ENCODE measurements around the gene ZBTB8OS. TPM values are rescaled to one million over a fixed set of nuclear protein-coding genes. Genes with fewer than 3 reads are reported as not detected.
"Not testable (repeated sequence)": the region's sequence is repeated elsewhere in the genome, so short reads cannot be mapped to it uniquely, and the experiment has no call there.

Gene ZBTB8OS
- total RNA-seq (10 to 100 TPM; 35.5 to 58.8 (median 47.4) TPM), polyA plus RNA-seq (10 to 100 TPM; 49.8 to 65.9 TPM), total RNA-seq (17.1 reads per million, percentile 47 among the genes with 10 or more reads in this experiment)

DNA sequence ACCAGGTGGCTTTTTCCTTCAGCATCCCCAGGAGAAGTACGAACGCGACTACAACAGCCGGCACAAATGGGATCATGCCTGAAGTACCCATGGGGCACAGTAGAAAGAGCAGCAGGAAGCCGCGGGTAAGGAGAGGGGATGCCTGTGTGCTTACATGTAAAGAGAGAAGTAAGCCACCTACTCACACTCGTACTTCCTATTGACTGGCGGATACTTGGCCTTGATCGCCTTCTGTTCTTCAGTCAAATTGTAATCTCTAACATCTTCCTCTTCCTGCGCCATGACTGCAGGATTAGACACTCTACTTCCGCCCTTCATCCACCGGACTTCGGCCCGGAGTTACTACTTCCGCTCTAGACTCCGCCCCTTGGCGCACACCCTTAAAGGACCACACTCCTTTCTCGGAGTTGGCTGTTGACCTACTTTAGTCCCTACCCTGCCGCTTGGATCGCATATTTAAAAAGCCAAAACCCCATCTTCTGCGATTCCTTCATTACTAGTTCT is at the start of gene ZBTB8OS:
Gene ZBTB8OS, minus strand, starts transcription at position 303 of the 504 bp plus-strand sequence. Its CDS starts 21 bp downstream, at position 282.
- H3K27me3 ChIP-seq (ENCODE audit: control insufficient read depth in 2 of 2, insufficient read depth in 2 of 2, low read length in 2 of 2), result no peaks in the 10 kb centered on the region
- peak within 1 kb of the TSS; percentile 91 to 99 (median 94) for H3K4me3 Mint-ChIP-seq
- H3K4me1 Mint-ChIP-seq, result peaks cover 22 to 73% (median 60%) of the 10 kb centered on the region in 7 donors
- H3K9me3 Mint-ChIP-seq, result no peaks in the 10 kb centered on the region
- intact Hi-C loops (cut with micrococcal nuclease), result loop anchor here (1.0 to 2.0 kb wide), 21 partner anchors 37 to 1931 kb away; partner anchors contain the start of genes PEF1 (in 2 of the 2), S100PBP (in 2 of the 2), YARS1 (in 2 of the 2) and ZNF362 (in 2 of the 2)
- H3K27ac ChIP-seq (ENCODE audit: low read depth, low read length), result peak within 1 kb of the TSS; percentile 86
- peak; percentile 82 for ATAC-seq
- DNase-seq, result peak; percentile 63 to 93 (median 88)
- peaks cover 0 to 31% (median 15%) of the 10 kb centered on the region in 5 donors for H3K36me3 Mint-ChIP-seq
- peaks cover 0 to 16% (median 11%) of the 10 kb centered on the region in 3 experiments for H3K36me3 ChIP-seq (ENCODE audit: control insufficient read depth in 2 of 3, insufficient read depth in 3 of 3, low read length in 3 of 3)
- peak within 1 kb of the TSS; percentile 87 for H3K4me3 ChIP-seq (ENCODE audit: low read length)
- CTCF ChIA-PET, result interaction anchor here (1.2 kb wide), 1 partner anchor 477 kb away, joined by 3 read pairs; no protein-coding TSS in a partner anchor
- H3K27ac Mint-ChIP-seq, result peak within 1 kb of the TSS; percentile 97 to 100 (median 99)
- POLR2A ChIA-PET, result interaction anchor here (0.6 to 1.7 kb wide), 15 partner anchors 8 to 629 kb away, joined by 3 to 10 read pairs (median 3); partner anchors contain the start of genes BSDC1, RNF19B, S100PBP and TMEM39B
- peaks cover 0 to 2% (median 0%) of the 10 kb centered on the region in 5 donors for H3K27me3 Mint-ChIP-seq
- H3K4me1 ChIP-seq (ENCODE audit: control insufficient read depth in 2 of 2, insufficient read depth in 2 of 2, low read length in 2 of 2), result peaks cover 38 to 39% of the 10 kb centered on the region in 2 donors
- no peaks in the 10 kb centered on the region for H3K9me3 ChIP-seq (ENCODE audit: control insufficient read depth in 2 of 3, low read length in 3 of 3)

DNA sequence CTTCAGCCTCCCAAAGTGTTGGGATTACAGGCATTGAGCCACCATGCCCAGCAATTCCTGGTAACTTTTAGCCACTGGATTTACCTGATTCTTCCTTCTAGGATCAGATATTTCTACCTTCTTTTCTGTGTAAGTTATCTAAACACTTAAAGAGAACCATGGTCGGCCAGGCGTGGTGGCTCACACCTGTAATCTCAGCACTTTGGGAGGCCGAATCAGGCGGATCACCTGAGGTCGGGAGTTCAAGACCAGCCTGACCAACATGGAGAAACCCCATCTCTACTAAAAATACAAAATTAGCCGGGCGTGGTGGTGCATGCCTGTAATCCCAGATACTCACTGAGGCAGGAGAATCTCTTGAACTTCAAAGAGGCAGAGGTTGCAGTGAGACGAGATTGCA is 46.6 kb upstream of the ZBTB8OS start:
- ATAC-seq; H3K36me3 Mint-ChIP-seq; DNase-seq; H3K27me3 ChIP-seq (ENCODE audit: control insufficient read depth in 2 of 2, insufficient read depth in 2 of 2, low read length in 2 of 2); H3K9me3 Mint-ChIP-seq; H3K36me3 ChIP-seq (ENCODE audit: control insufficient read depth in 2 of 3, insufficient read depth in 3 of 3, low read length in 3 of 3); H3K27ac Mint-ChIP-seq; H3K4me3 ChIP-seq (ENCODE audit: low read length); H3K4me1 ChIP-seq (ENCODE audit: control insufficient read depth in 2 of 2, insufficient read depth in 2 of 2, low read length in 2 of 2); H3K27ac ChIP-seq (ENCODE audit: low read depth, low read length); intact Hi-C loops (cut with micrococcal nuclease); POLR2A ChIA-PET; H3K9me3 ChIP-seq (ENCODE audit: control insufficient read depth in 2 of 3, low read length in 3 of 3); H3K4me3 Mint-ChIP-seq: not testable (repeated sequence)
- peaks cover 0 to 12% (median 3%) of the 10 kb centered on the region in 7 donors for H3K4me1 Mint-ChIP-seq
- CTCF ChIA-PET, result interaction anchor here (0.7 kb wide), 2 partner anchors 9 to 177 kb away, joined by 3 read pairs; no protein-coding TSS in a partner anchor
- peaks cover 8 to 25% (median 11%) of the 10 kb centered on the region in 5 donors for H3K27me3 Mint-ChIP-seq

DNA sequence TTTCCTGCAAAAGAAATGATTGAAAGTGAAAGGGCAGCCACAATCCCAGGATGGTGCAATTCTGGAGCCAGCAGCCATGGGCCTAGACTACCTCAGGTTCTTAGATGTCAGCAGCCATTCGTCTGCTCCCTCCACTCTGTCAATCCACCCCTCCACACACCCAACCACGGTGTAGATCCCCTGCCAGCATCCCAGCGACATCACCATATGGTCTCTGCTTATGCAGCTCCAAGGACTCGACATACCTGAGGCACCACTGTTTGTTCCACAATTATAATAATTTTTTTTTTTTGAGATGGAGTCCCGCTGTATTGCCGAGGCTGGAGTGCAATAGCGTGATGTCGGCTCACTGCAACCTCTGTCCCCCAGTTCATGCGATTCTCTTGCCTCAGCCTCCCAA is 45.7 kb upstream of the ZBTB8OS start:
- Mint-ChIP-seq H3K27me3 (peaks cover 2 to 15% (median 4%) of the 10 kb centered on the region in 5 donors), H3K9me3 (peaks cover 0 to 1% (median 0%) of the 10 kb centered on the region in 11 donors), H3K27ac (no peak overlapping the region), H3K36me3 (peaks cover 0 to 4% (median 0%) of the 10 kb centered on the region in 5 donors), H3K4me3 (no peak overlapping the region), H3K4me1 (peaks cover 0 to 10% (median 0%) of the 10 kb centered on the region in 7 donors)
- H3K4me1 ChIP-seq (ENCODE audit: control insufficient read depth in 2 of 2, insufficient read depth in 2 of 2, low read length in 2 of 2), result no peaks in the 10 kb centered on the region
- H3K9me3 ChIP-seq (ENCODE audit: control insufficient read depth in 2 of 3, low read length in 3 of 3), result no peaks in the 10 kb centered on the region
- intact Hi-C loops (cut with micrococcal nuclease), result no loop called here
- ChIA-PET CTCF (interaction anchor here (0.6 kb wide), 1 partner anchor 578 kb away, joined by 4 read pairs; no protein-coding TSS in a partner anchor), POLR2A (no interaction called here)
- no peak for DNase-seq
- no peaks in the 10 kb centered on the region for H3K27me3 ChIP-seq (ENCODE audit: control insufficient read depth in 2 of 2, insufficient read depth in 2 of 2, low read length in 2 of 2)
- ATAC-seq, result no peak
- H3K36me3 ChIP-seq (ENCODE audit: control insufficient read depth in 2 of 3, insufficient read depth in 3 of 3, low read length in 3 of 3), result no peaks in the 10 kb centered on the region
- H3K4me3 ChIP-seq (ENCODE audit: low read length), result no peak overlapping the region
- no peak overlapping the region for H3K27ac ChIP-seq (ENCODE audit: low read depth, low read length)

DNA sequence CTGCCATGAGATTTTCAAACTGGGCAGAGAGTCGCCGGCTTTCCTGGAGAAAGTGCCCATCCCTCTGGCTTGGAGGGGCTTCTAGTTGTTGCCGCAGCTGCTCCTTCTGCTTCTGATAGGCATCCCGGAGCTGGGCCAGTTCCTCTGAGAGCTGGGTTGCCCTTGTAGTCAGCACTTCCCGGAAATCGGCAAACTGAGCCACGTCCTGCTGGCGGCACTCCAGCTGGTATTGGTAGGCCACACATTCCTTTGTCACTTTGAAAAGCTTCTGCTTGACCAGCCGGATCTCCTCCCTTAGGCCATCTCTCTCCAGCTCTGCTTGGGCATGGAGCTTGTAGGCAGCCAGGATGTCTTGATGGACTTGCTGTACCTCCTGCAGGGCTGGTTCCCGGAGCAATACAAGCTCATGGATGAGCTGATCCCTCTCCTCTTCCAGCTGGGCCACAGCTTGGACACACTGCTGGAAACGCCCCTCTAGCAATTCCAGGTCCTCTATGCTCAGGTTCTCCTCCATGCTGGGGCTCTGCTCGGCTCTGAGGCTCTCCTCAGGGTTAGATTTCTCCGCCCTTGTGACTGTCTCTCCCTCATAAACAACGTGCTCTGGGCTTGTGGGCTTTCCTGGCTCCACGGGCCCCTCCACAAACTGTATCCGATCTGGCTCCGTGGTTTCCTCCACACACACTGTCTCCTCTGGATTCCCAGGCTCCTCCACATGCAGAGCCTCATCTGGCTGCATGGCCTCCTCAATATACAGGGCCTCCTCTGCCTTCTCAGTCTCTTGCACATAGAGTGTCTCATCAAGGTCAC is 45.0 kb upstream of the ZBTB8OS start:
- ChIA-PET CTCF (interaction anchor here (0.6 kb wide), 1 partner anchor 579 kb away, joined by 4 read pairs; no protein-coding TSS in a partner anchor), POLR2A (no interaction called here)
- H3K36me3 ChIP-seq (ENCODE audit: control insufficient read depth in 2 of 3, insufficient read depth in 3 of 3, low read length in 3 of 3), result no peaks in the 10 kb centered on the region
- no peak for DNase-seq
- Mint-ChIP-seq H3K27ac (no peak overlapping the region), H3K4me3 (no peak overlapping the region), H3K4me1 (peaks cover 0 to 10% (median 0%) of the 10 kb centered on the region in 7 donors), H3K36me3 (peaks cover 0 to 4% (median 0%) of the 10 kb centered on the region in 5 donors), H3K27me3 (peaks cover 0 to 8% (median 4%) of the 10 kb centered on the region in 5 donors), H3K9me3 (peaks cover 0 to 1% (median 0%) of the 10 kb centered on the region in 11 donors)
- no peaks in the 10 kb centered on the region for H3K27me3 ChIP-seq (ENCODE audit: control insufficient read depth in 2 of 2, insufficient read depth in 2 of 2, low read length in 2 of 2)
- H3K4me3 ChIP-seq (ENCODE audit: low read length), result no peak overlapping the region
- H3K9me3 ChIP-seq (ENCODE audit: control insufficient read depth in 2 of 3, low read length in 3 of 3), result no peaks in the 10 kb centered on the region
- no peaks in the 10 kb centered on the region for H3K4me1 ChIP-seq (ENCODE audit: control insufficient read depth in 2 of 2, insufficient read depth in 2 of 2, low read length in 2 of 2)
- no peak overlapping the region for H3K27ac ChIP-seq (ENCODE audit: low read depth, low read length)
- intact Hi-C loops (cut with micrococcal nuclease), result no loop called here
- no peak for ATAC-seq

DNA sequence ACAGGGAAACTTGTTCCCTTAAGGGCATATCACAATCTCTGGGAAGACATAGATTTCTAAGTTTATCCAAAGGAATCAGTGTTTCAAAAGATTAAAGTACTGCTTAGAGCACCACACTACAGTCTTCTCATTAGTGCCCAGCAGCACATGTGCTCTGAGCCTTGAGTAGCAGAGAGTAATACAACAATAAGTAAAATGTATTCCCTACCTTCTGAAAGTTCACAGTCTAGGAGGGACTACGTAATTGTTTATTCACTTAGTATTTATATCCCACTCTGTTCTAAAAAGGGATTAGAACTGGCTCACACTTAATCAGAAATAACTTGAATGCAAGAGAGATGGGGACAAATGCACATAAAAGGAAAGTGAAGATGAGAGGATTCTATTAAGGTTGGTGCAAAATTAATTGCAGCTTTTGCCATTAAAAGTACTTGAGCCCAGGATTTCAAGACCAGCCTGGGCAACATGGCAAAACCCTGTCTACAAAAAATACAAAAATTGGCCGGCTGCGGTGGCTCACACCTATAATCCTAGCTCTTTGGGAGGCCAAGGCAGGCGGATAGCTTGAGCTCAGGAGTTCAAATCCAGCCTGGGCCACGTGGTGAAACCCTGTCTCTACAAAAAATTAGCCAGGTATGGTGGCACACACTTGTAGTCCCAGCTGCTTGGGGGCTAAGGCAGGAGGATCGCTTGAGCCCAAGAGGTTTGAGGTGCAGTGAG is 43.3 kb upstream of the ZBTB8OS start:
- no peaks in the 10 kb centered on the region for H3K4me1 ChIP-seq (ENCODE audit: control insufficient read depth in 2 of 2, insufficient read depth in 2 of 2, low read length in 2 of 2)
- no peak overlapping the region for H3K4me3 Mint-ChIP-seq
- H3K4me3 ChIP-seq (ENCODE audit: low read length), result no peak overlapping the region
- no peak for DNase-seq
- CTCF ChIA-PET, result no interaction called here
- H3K27ac Mint-ChIP-seq, result no peak overlapping the region
- intact Hi-C loops (cut with micrococcal nuclease), result no loop called here
- no peaks in the 10 kb centered on the region for H3K27me3 ChIP-seq (ENCODE audit: control insufficient read depth in 2 of 2, insufficient read depth in 2 of 2, low read length in 2 of 2)
- no peaks in the 10 kb centered on the region for H3K27me3 Mint-ChIP-seq
- no peaks in the 10 kb centered on the region for H3K36me3 ChIP-seq (ENCODE audit: control insufficient read depth in 2 of 3, insufficient read depth in 3 of 3, low read length in 3 of 3)
- no peaks in the 10 kb centered on the region for H3K9me3 Mint-ChIP-seq
- no peak for ATAC-seq
- peaks cover 0 to 4% (median 0%) of the 10 kb centered on the region in 5 donors for H3K36me3 Mint-ChIP-seq
- POLR2A ChIA-PET, result no interaction called here
- H3K4me1 Mint-ChIP-seq, result peaks cover 0 to 10% (median 0%) of the 10 kb centered on the region in 7 donors
- H3K9me3 ChIP-seq (ENCODE audit: control insufficient read depth in 2 of 3, low read length in 3 of 3), result no peaks in the 10 kb centered on the region
- H3K27ac ChIP-seq (ENCODE audit: low read depth, low read length), result no peak overlapping the region

DNA sequence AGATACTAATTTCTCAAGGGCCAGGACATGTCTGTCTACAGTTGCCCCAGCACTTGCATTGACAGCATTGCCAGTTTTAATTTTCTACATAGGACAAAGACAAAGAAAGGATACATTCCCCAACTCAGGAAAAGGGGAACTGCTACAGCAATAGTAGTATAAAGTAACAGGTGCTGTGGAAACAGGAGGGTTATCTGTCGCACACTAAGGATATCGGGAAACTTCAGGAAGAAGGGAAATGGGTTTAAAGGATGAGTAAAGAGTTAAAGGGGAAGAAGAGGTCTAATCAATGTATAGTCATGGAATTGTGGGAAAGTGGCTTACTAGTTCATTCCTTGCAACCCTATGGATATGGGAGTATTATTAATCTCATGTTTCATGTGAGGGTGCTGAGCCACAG is 36.0 kb upstream of the ZBTB8OS start:
- H3K9me3 Mint-ChIP-seq, result peaks cover 0 to 2% (median 0%) of the 10 kb centered on the region in 11 donors
- peak overlapping the region in 4 of 9 donors; percentile 1 to 23 (median 2) for H3K27ac Mint-ChIP-seq
- H3K36me3 ChIP-seq (ENCODE audit: control insufficient read depth in 2 of 3, insufficient read depth in 3 of 3, low read length in 3 of 3), result peaks cover 0 to 32% (median 2%) of the 10 kb centered on the region in 3 experiments
- DNase-seq (no peak), ATAC-seq (no peak)
- H3K4me1 Mint-ChIP-seq, result no peaks in the 10 kb centered on the region
- H3K4me3 Mint-ChIP-seq, result no peak overlapping the region
- POLR2A ChIA-PET, result no interaction called here
- H3K4me3 ChIP-seq (ENCODE audit: low read length), result no peak overlapping the region
- no peaks in the 10 kb centered on the region for H3K9me3 ChIP-seq (ENCODE audit: control insufficient read depth in 2 of 3, low read length in 3 of 3)
- no peaks in the 10 kb centered on the region for H3K4me1 ChIP-seq (ENCODE audit: control insufficient read depth in 2 of 2, insufficient read depth in 2 of 2, low read length in 2 of 2)
- no peaks in the 10 kb centered on the region for H3K27me3 Mint-ChIP-seq
- CTCF ChIA-PET, result no interaction called here
- intact Hi-C loops (cut with micrococcal nuclease), result no loop called here
- no peaks in the 10 kb centered on the region for H3K27me3 ChIP-seq (ENCODE audit: control insufficient read depth in 2 of 2, insufficient read depth in 2 of 2, low read length in 2 of 2)
- H3K27ac ChIP-seq (ENCODE audit: low read depth, low read length), result no peak overlapping the region
- peaks cover 0 to 27% (median 15%) of the 10 kb centered on the region in 5 donors for H3K36me3 Mint-ChIP-seq
